Ishikawa (cell line): Measurements from ENCODE around the gene BRPF3.

Source experiments
- CEBPB ChIP-seq: IDR thresholded peaks from 2 replicates; pipeline ENCODE4 v1.6.1; 2012
- CREB1 ChIP-seq: IDR thresholded peaks from 2 replicates; pipeline ENCODE4 v1.6.1; 2012; ENCODE audit warnings: low read depth
- EGR1 ChIP-seq: IDR thresholded peaks from 2 replicates; pipeline ENCODE4 v1.6.1; 2012
- EP300 ChIP-seq: IDR thresholded peaks from 2 replicates; pipeline ENCODE4 v1.6.1; 2012; ENCODE audit warnings: borderline replicate concordance
- FOXM1 ChIP-seq: IDR thresholded peaks from 2 replicates; pipeline ENCODE4 v1.6.1; 2012; ENCODE audit warnings: low read depth, borderline replicate concordance
- MAX ChIP-seq: IDR thresholded peaks from 2 replicates; pipeline ENCODE4 v1.6.1; 2012
- NFIC ChIP-seq: IDR thresholded peaks from 2 replicates; pipeline ENCODE4 v1.6.1; 2012
- RAD21 ChIP-seq: IDR thresholded peaks from 2 replicates; pipeline ENCODE4 v1.6.1; 2012; ENCODE audit warnings: low read depth
- TAF1 ChIP-seq: IDR thresholded peaks from 2 replicates; pipeline ENCODE4 v1.6.1; 2012; ENCODE audit warnings: low read depth, mild to moderate bottlenecking
- TCF12 ChIP-seq: IDR thresholded peaks from 2 replicates; pipeline ENCODE4 v1.6.1; 2012; ENCODE audit warnings: low read depth
- TEAD4 ChIP-seq: IDR thresholded peaks from 2 replicates; pipeline ENCODE4 v1.6.1; 2012
- YY1 ChIP-seq: IDR thresholded peaks from 2 replicates; pipeline ENCODE4 v1.6.1; 2012; ENCODE audit warnings: low read depth
- ZBTB7A ChIP-seq: IDR thresholded peaks from 2 replicates; pipeline ENCODE4 v1.6.1; 2012; ENCODE audit warnings: low read depth
- TF ChIP-seq, protein P1 (sequence below): IDR thresholded peaks from 2 replicates; pipeline ENCODE4 v1.6.1; 2012
- TF ChIP-seq, protein P2 (sequence below): IDR thresholded peaks from 2 replicates; pipeline ENCODE4 v1.6.1; 2012; ENCODE audit warnings: low read depth, mild to moderate bottlenecking

The BRPF3 gene

GRCh38 chr6:36207155-36207554, 10.6 kb downstream of the BRPF3 start:
- TF ChIP-seq ZBTB7A (no peak), RAD21 (no peak), TAF1 (no peak)

GRCh38 chr6:36209606-36210005, 13.1 kb downstream of the BRPF3 start:
- TF ChIP-seq CEBPB (no peak), TCF12 (no peak), ZBTB7A (no peak), TAF1 (no peak), EGR1 (no peak), NFIC (no peak), EP300 (no peak)

DNA sequence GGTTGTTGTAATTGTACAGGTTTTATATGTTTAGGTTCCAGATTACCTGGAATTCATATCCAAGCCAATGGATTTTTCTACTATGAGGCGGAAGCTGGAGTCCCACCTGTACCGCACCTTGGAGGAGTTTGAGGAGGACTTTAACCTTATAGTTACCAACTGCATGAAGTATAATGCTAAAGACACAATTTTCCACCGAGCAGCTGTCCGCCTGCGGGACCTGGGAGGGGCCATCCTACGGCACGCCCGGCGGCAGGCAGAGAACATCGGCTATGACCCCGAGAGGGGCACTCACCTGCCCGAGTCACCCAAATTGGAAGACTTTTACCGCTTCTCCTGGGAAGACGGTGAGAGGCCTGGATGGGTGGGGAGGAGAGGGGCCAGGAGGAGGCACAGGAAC, 13.6 kb downstream of the BRPF3 start:
- TF ChIP-seq ZBTB7A (no peak), RAD21 (no peak), EGR1 (no peak), NFIC (no peak), TAF1 (no peak), TCF12 (no peak), YY1 (no peak), EP300 (no peak), CEBPB (no peak), CREB1 (no peak), MAX (no peak)
- TF ChIP-seq, protein P1, sequence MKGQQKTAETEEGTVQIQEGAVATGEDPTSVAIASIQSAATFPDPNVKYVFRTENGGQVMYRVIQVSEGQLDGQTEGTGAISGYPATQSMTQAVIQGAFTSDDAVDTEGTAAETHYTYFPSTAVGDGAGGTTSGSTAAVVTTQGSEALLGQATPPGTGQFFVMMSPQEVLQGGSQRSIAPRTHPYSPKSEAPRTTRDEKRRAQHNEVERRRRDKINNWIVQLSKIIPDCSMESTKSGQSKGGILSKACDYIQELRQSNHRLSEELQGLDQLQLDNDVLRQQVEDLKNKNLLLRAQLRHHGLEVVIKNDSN, result no peak
- TF ChIP-seq, protein P2, sequence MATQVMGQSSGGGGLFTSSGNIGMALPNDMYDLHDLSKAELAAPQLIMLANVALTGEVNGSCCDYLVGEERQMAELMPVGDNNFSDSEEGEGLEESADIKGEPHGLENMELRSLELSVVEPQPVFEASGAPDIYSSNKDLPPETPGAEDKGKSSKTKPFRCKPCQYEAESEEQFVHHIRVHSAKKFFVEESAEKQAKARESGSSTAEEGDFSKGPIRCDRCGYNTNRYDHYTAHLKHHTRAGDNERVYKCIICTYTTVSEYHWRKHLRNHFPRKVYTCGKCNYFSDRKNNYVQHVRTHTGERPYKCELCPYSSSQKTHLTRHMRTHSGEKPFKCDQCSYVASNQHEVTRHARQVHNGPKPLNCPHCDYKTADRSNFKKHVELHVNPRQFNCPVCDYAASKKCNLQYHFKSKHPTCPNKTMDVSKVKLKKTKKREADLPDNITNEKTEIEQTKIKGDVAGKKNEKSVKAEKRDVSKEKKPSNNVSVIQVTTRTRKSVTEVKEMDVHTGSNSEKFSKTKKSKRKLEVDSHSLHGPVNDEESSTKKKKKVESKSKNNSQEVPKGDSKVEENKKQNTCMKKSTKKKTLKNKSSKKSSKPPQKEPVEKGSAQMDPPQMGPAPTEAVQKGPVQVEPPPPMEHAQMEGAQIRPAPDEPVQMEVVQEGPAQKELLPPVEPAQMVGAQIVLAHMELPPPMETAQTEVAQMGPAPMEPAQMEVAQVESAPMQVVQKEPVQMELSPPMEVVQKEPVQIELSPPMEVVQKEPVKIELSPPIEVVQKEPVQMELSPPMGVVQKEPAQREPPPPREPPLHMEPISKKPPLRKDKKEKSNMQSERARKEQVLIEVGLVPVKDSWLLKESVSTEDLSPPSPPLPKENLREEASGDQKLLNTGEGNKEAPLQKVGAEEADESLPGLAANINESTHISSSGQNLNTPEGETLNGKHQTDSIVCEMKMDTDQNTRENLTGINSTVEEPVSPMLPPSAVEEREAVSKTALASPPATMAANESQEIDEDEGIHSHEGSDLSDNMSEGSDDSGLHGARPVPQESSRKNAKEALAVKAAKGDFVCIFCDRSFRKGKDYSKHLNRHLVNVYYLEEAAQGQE, result no peak

GRCh38 chr6:36210886-36211595, 14.5 kb downstream of the BRPF3 start:
- no peak for TF ChIP-seq NFIC
- no peak for TF ChIP-seq MAX
- no peak for TF ChIP-seq CEBPB
- TF ChIP-seq EGR1, result no peak
- TF ChIP-seq EP300, result no peak
- TF ChIP-seq, protein P2, result no peak
- TF ChIP-seq RAD21, result no peak

DNA sequence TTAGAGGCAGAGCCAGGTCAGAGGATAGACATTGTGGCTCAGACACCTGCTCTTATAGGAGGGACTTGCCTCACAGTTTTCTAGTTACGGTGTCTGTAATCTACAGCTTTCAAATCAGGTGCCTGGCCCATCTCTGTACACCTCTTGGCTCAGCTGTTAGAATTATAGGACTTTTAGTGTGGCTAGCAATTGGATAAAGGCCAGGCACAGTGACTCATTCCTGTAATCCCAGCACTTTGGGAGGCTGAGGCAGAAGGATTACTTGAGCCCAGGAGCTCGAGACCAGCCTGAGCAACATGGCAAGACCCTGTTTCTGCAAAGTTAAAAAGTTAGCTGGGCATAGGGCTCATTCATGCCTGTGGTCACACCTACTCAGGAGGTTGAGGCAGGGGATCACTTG, 20.0 kb downstream of the BRPF3 start:
- TF ChIP-seq TCF12, result no peak
- TF ChIP-seq MAX, result no peak
- TF ChIP-seq EP300, result no peak
- no peak for TF ChIP-seq ZBTB7A
- TF ChIP-seq FOXM1, result no peak
- TF ChIP-seq NFIC, result no peak
- TF ChIP-seq YY1, result no peak
- TF ChIP-seq CREB1, result no peak
- TF ChIP-seq, protein P1, result no peak
- TF ChIP-seq TEAD4, result no peak
- no peak for TF ChIP-seq RAD21
- no peak for TF ChIP-seq CEBPB
- TF ChIP-seq, protein P2, result no peak
- TF ChIP-seq TAF1, result no peak
